ENCODE measurements around the gene MSANTD1. TPM values are rescaled to one million over a fixed set of nuclear protein-coding genes. Genes with fewer than 3 reads are reported as not detected.

The MSANTD1 gene
- total and polyA plus RNA-seq, 10 of the 15 experiments (the other 5 are each of a cell fraction or from before 2014, with no cell fraction given): 0.07 to 0.87 (median 0.22) TPM; not detected in 2

- TF ChIP-seq BCL3 (IDR thresholded peaks at IDR 0.05; ENCODE audit: borderline replicate concordance, insufficient read depth, low read depth, low read length, poor library complexity, severe bottlenecking) (no peak), TCF7 (IDR thresholded peaks at IDR 0.05; ENCODE audit: borderline replicate concordance) (no peak), CTCF (IDR thresholded peaks at IDR 0.05 in 2 of 3, conservative IDR thresholded peaks at IDR 0.05 in 1 of 3; ENCODE audit: control insufficient read depth in 2 of 3, extremely low read depth in 1 of 3, insufficient read depth in 1 of 3, low read depth in 3 of 3, low read length in 3 of 3) (no peak), RAD21 (IDR thresholded peaks at IDR 0.05; ENCODE audit: insufficient read depth, low read depth, low read length) (no peak), BRCA1 (IDR thresholded peaks at IDR 0.05; ENCODE audit: low read depth, low read length) (no peak), POLR2AphosphoS2 (IDR thresholded peaks at IDR 0.05; ENCODE audit: low read depth, low read length) (no peak), SREBF2 (IDR thresholded peaks at IDR 0.05; ENCODE audit: low read length) (no peak), NR2C2 (IDR thresholded peaks at IDR 0.05; ENCODE audit: borderline replicate concordance, control insufficient read depth, insufficient read length, low read depth) (no peak), E2F4 (IDR thresholded peaks at IDR 0.05; ENCODE audit: low read depth, low read length) (no peak), TBL1XR1 (IDR thresholded peaks at IDR 0.05; ENCODE audit: low read depth, low read length) (no peak), USF2 (IDR thresholded peaks at IDR 0.05; ENCODE audit: borderline replicate concordance, low read depth, low read length) (no peak), ZNF592 (IDR thresholded peaks at IDR 0.05) (no peak)
These were observed 36.0 kb downstream of the MSANTD1 start (continued) for GRCh38 chr4:3284734-3285557.
